Fibroblast of lung (primary cell): ENCODE measurements around the gene NTRK2.

ENCODE experiments used
- CTCF ChIP-seq, 2 donors: IDR thresholded peaks in 1 of 2; conservative IDR thresholded peaks in 1 of 2; 1 replicate in 1 of 2; 2 replicates in 1 of 2; pipeline ENCODE4 v1.5.1; 2011 to 2012; ENCODE audit warnings: low read length in 2 of 2, control low read depth in 1 of 2, inconsistent platforms in 1 of 2, low read depth in 1 of 2, mild to moderate bottlenecking in 1 of 2
- EZH2 ChIP-seq: IDR thresholded peaks from 2 replicates; pipeline ENCODE4 v1.5.1; 2012; ENCODE audit warnings: low read length, control low read depth, mild to moderate bottlenecking; ENCODE audit errors: missing control alignments

- TF ChIP-seq CTCF (conservative IDR thresholded peaks at IDR 0.05 in 1 of 2, IDR thresholded peaks at IDR 0.05 in 1 of 2; ENCODE audit: low read depth in 1 of 2, low read length in 2 of 2): no peak
- TF ChIP-seq EZH2: no peak
Observed at GRCh38 chr9:84785792-84786547, 116.4 kb downstream of the NTRK2 start.
